Measurements from ENCODE around the gene SBSN. TPM values are rescaled to one million over a fixed set of nuclear protein-coding genes. Genes with fewer than 3 reads are reported as not detected.

SBSN gene
- total RNA-seq, 1 experiment from 2014 or later = 0.15 TPM

DNA sequence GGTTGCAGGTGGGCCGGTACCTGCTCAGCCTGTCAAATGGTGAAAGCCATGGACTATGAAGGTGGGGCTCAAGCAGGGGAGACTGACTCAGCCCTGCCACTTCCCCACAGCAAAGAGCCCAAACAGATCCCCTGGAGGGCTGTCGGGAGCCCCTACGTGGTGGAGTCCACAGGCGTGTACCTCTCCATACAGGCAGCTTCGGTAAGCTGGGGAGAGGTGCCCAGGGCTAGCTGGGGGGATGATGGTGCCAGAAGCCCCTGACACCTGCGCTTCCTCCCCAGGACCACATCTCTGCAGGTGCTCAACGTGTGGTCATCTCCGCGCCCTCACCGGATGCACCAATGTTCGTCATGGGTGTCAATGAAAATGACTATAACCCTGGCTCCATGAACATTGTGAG lies 14.1 kb upstream of the SBSN start:
- H4K5ac ChIP-seq (ENCODE audit: insufficient read length, low read depth, low read length) = no peak overlapping the region
- TF ChIP-seq, protein P1, sequence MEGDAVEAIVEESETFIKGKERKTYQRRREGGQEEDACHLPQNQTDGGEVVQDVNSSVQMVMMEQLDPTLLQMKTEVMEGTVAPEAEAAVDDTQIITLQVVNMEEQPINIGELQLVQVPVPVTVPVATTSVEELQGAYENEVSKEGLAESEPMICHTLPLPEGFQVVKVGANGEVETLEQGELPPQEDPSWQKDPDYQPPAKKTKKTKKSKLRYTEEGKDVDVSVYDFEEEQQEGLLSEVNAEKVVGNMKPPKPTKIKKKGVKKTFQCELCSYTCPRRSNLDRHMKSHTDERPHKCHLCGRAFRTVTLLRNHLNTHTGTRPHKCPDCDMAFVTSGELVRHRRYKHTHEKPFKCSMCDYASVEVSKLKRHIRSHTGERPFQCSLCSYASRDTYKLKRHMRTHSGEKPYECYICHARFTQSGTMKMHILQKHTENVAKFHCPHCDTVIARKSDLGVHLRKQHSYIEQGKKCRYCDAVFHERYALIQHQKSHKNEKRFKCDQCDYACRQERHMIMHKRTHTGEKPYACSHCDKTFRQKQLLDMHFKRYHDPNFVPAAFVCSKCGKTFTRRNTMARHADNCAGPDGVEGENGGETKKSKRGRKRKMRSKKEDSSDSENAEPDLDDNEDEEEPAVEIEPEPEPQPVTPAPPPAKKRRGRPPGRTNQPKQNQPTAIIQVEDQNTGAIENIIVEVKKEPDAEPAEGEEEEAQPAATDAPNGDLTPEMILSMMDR (conservative IDR thresholded peaks at IDR 0.05) = no peak
- peaks cover 8% of the 10 kb centered on the region; the same call in 1 of the 2 replicates for H3K4me1 ChIP-seq (ENCODE audit: insufficient read depth, low read length)
- Mint-ChIP-seq H3K4me3 (no peak overlapping the region; a peak in 1 of 5 replicates), H3K4me1 (peaks cover 31 to 34% of the 10 kb centered on the region in 2 experiments), H3K36me3 (ENCODE audit: insufficient read depth in 1 of 3, low read depth in 3 of 3) (peaks cover 21 to 49% (median 42%) of the 10 kb centered on the region in 3 experiments; a peak in 6 of 7 replicates), H3K9me3 (no peaks in the 10 kb centered on the region), H3K27ac (no peak overlapping the region), H3K27me3 (ENCODE audit: low read depth) (no peaks in the 10 kb centered on the region)
- no peak overlapping the region for H3K4ac ChIP-seq (ENCODE audit: low read depth, low read length)
- H4K91ac ChIP-seq (ENCODE audit: insufficient read length, low read depth, low read length) = no peak overlapping the region
- H3T11ph ChIP-seq (ENCODE audit: low read length) = no peak overlapping the region
- no peak overlapping the region for H3K18ac ChIP-seq (ENCODE audit: insufficient read length, low read depth, low read length)
- H2AK5ac ChIP-seq (ENCODE audit: insufficient read length, low read length) = no peak overlapping the region
- H2BK5ac ChIP-seq (ENCODE audit: insufficient read length, low read length) = no peak overlapping the region
- H3K9me3 ChIP-seq (ENCODE audit: control insufficient read depth, low read depth, low read length) = no peaks in the 10 kb centered on the region
- H3K79me2 ChIP-seq (ENCODE audit: insufficient read depth, low read length) = peaks cover 5% of the 10 kb centered on the region; the same call in 1 of the 2 replicates
- DNase-seq = no peak
- no peak overlapping the region for H2BK120ac ChIP-seq (ENCODE audit: low read depth, low read length, poor library complexity, severe bottlenecking)
- H3K23ac ChIP-seq (ENCODE audit: insufficient read length, low read depth, low read length) = no peak overlapping the region
- no peak overlapping the region for H2AFZ ChIP-seq (ENCODE audit: low read length)
- H2BK15ac ChIP-seq (ENCODE audit: low read depth, low read length) = no peak overlapping the region
- H3K14ac ChIP-seq (ENCODE audit: insufficient read depth, low read length) = no peak overlapping the region
- H3K4me2 ChIP-seq (ENCODE audit: insufficient read depth, insufficient read length, low read length) = no peak overlapping the region
- H4K8ac ChIP-seq (replicated peaks; ENCODE audit: insufficient read length, low read depth, low read length) = no peak overlapping the region
- no peak overlapping the region for H3K9ac ChIP-seq (ENCODE audit: extremely low read depth, insufficient read length, low read length)
- no peak overlapping the region for H3K56ac ChIP-seq (ENCODE audit: insufficient read length, low read depth, low read length)
- no peaks in the 10 kb centered on the region for H3K27me3 ChIP-seq (ENCODE audit: insufficient read depth, low read length)
- WGBS (ENCODE audit: extremely low coverage, insufficient read length, low lambda C conversion rate) = no CpG with 5 or more reads among the region's 11 CpGs
- no peaks in the 10 kb centered on the region for H4K20me1 ChIP-seq (ENCODE audit: control insufficient read depth, insufficient read depth, insufficient read length)
- H3K27ac ChIP-seq (ENCODE audit: insufficient read length, low read depth, low read length) = no peak overlapping the region
- H3K23me2 ChIP-seq (ENCODE audit: insufficient read length, low read depth, low read length, poor library complexity, severe bottlenecking) = peaks cover 13% of the 10 kb centered on the region
- no peak overlapping the region for H2BK20ac ChIP-seq (ENCODE audit: low read depth, low read length, poor library complexity, severe bottlenecking)
- no peaks in the 10 kb centered on the region for H3K79me1 ChIP-seq (ENCODE audit: insufficient read depth, low read depth, low read length, poor library complexity, severe bottlenecking)
- no peak overlapping the region for H2BK12ac ChIP-seq (ENCODE audit: insufficient read length, low read depth, low read length)
